NB4 (cell line): ENCODE data around the gene GZMA.

Experiments
- MYC ChIP-seq: IDR thresholded peaks from 2 replicates; pipeline ENCODE4 v1.6.1; 2011; ENCODE audit warnings: low read depth, low read length
- POLR2A ChIP-seq: IDR thresholded peaks from 2 replicates; pipeline ENCODE4 v1.6.1; 2011; ENCODE audit warnings: mild to moderate bottlenecking; ENCODE audit not compliant: insufficient read length; ENCODE audit errors: extremely low read depth
- TF ChIP-seq, protein P1 (sequence below): IDR thresholded peaks from one replicate; pipeline ENCODE4 v1.5.1; 2012; ENCODE audit warnings: low read depth, low read length

DNA sequence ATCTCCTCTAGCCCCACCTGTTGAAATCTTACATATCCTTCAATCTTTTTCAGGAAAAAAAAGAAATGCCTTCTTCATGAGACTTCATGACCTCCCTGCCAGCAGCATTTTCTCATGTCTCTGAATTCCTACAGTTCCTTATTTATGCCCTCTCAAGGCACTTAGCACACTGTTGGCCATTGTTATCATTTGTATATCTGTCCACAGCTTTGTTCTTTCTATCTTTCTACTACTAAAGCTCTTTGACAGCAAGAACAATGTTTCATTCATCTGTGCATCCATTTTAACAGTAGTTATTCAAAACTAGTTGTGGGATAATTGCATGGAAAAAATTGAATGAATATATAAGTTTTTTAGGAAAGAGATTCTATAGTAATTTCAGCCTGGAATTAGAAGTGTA lies 20.9 kb upstream of the GZMA start:
- TF ChIP-seq, protein P1, sequence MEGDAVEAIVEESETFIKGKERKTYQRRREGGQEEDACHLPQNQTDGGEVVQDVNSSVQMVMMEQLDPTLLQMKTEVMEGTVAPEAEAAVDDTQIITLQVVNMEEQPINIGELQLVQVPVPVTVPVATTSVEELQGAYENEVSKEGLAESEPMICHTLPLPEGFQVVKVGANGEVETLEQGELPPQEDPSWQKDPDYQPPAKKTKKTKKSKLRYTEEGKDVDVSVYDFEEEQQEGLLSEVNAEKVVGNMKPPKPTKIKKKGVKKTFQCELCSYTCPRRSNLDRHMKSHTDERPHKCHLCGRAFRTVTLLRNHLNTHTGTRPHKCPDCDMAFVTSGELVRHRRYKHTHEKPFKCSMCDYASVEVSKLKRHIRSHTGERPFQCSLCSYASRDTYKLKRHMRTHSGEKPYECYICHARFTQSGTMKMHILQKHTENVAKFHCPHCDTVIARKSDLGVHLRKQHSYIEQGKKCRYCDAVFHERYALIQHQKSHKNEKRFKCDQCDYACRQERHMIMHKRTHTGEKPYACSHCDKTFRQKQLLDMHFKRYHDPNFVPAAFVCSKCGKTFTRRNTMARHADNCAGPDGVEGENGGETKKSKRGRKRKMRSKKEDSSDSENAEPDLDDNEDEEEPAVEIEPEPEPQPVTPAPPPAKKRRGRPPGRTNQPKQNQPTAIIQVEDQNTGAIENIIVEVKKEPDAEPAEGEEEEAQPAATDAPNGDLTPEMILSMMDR: no peak
- no peak for TF ChIP-seq POLR2A
- TF ChIP-seq MYC: no peak
